DOHH2 (cell line): ENCODE data around the gene CCR7.

ENCODE experiments used
- CTCF ChIP-seq: fragments of 200-600 bp; sonication (generic); IDR thresholded peaks from one replicate; pipeline ENCODE4 v1.5.1; 2014; ENCODE audit warnings: antibody characterized with exemption, mild to moderate bottlenecking, low read depth, low read length; ENCODE audit not compliant: poor library complexity, severe bottlenecking
- EZH2phosphoT487 ChIP-seq: fragments of 200-600 bp; sonication (generic); IDR thresholded peaks from 2 replicates; pipeline ENCODE4 v1.6.1; 2017; ENCODE audit warnings: borderline replicate concordance, mild to moderate bottlenecking, antibody characterized with exemption, low read length, moderate library complexity, mixed read lengths

GRCh38 chr17:40539711-40540411, 25.4 kb downstream of the CCR7 start:
- TF ChIP-seq CTCF (no peak), EZH2phosphoT487 (no peak)
